ENCODE results near the gene PBX3. TPM values are rescaled to one million over a fixed set of nuclear protein-coding genes. Genes with fewer than 3 reads are reported as not detected.

PBX3 gene
- total RNA-seq, 2 donors from 2014 or later = 71.1 to 91.5 TPM

GRCh38 chr9:125949703-125950460 lies 202.7 kb downstream of the PBX3 start:
- no peak overlapping the region for H3K27ac ChIP-seq
- no peak overlapping the region for H3K4me3 ChIP-seq
- no peak for TF ChIP-seq CTCF (IDR thresholded peaks at IDR 0.05)
- peaks cover 0 to 8% of the 10 kb centered on the region in 2 donors for H3K9me3 ChIP-seq
- no peaks in the 10 kb centered on the region for H3K4me1 ChIP-seq
- DNase-seq (ENCODE audit: low spot score) = no peak
- H3K36me3 ChIP-seq = peaks cover 6% of the 10 kb centered on the region
- no peaks in the 10 kb centered on the region for H3K27me3 ChIP-seq

GRCh38 chr9:125950880-125951471 lies 203.8 kb downstream of the PBX3 start:
- H3K36me3 ChIP-seq = peaks cover 6% of the 10 kb centered on the region
- H3K4me1 ChIP-seq = no peaks in the 10 kb centered on the region
- H3K9me3 ChIP-seq = peaks cover 0 to 5% of the 10 kb centered on the region in 2 donors
- no peaks in the 10 kb centered on the region for H3K27me3 ChIP-seq
- H3K4me3 ChIP-seq = no peak overlapping the region
- DNase-seq (ENCODE audit: low spot score) = no peak
- H3K27ac ChIP-seq = no peak overlapping the region
- TF ChIP-seq CTCF (IDR thresholded peaks at IDR 0.05) = no peak

GRCh38 chr9:125953314-125954019 lies 206.3 kb downstream of the PBX3 start:
- H3K27ac ChIP-seq = no peak overlapping the region
- peaks cover 6% of the 10 kb centered on the region for H3K36me3 ChIP-seq
- DNase-seq (ENCODE audit: low spot score) = no peak
- no peaks in the 10 kb centered on the region for H3K9me3 ChIP-seq
- no peak overlapping the region for H3K4me3 ChIP-seq
- TF ChIP-seq CTCF (IDR thresholded peaks at IDR 0.05) = no peak
- H3K4me1 ChIP-seq = no peaks in the 10 kb centered on the region
- H3K27me3 ChIP-seq = no peaks in the 10 kb centered on the region

- H3K9me3 ChIP-seq = no peaks in the 10 kb centered on the region
- TF ChIP-seq CTCF (IDR thresholded peaks at IDR 0.05) = no peak
- no peak for DNase-seq (ENCODE audit: low spot score)
- H3K4me1 ChIP-seq = no peaks in the 10 kb centered on the region
- no peak overlapping the region for H3K27ac ChIP-seq
- no peak overlapping the region for H3K4me3 ChIP-seq
- H3K27me3 ChIP-seq = no peaks in the 10 kb centered on the region
- H3K36me3 ChIP-seq = peaks cover 6% of the 10 kb centered on the region
Observed at GRCh38 chr9:125956102-125956501, 208.9 kb downstream of the PBX3 start.

- no peaks in the 10 kb centered on the region for H3K27me3 ChIP-seq
- no peak for DNase-seq (ENCODE audit: low spot score)
- H3K4me3 ChIP-seq = no peak overlapping the region
- no peak for TF ChIP-seq CTCF (IDR thresholded peaks at IDR 0.05)
- no peaks in the 10 kb centered on the region for H3K4me1 ChIP-seq
- peaks cover 18% of the 10 kb centered on the region for H3K36me3 ChIP-seq
- no peaks in the 10 kb centered on the region for H3K9me3 ChIP-seq
- H3K27ac ChIP-seq = no peak overlapping the region
Observed at GRCh38 chr9:125959315-125959714, 212.1 kb downstream of the PBX3 start.
